GM19035 (cell line): ENCODE data around the gene L3MBTL1.

ENCODE experiments used
- ATAC-seq: cut with Tn5 transposase; IDR thresholded peaks from one replicate; pipeline ENCODE4 v1.9.1; 2021; ENCODE audit not compliant: unreplicated experiment

Gene L3MBTL1

DNA sequence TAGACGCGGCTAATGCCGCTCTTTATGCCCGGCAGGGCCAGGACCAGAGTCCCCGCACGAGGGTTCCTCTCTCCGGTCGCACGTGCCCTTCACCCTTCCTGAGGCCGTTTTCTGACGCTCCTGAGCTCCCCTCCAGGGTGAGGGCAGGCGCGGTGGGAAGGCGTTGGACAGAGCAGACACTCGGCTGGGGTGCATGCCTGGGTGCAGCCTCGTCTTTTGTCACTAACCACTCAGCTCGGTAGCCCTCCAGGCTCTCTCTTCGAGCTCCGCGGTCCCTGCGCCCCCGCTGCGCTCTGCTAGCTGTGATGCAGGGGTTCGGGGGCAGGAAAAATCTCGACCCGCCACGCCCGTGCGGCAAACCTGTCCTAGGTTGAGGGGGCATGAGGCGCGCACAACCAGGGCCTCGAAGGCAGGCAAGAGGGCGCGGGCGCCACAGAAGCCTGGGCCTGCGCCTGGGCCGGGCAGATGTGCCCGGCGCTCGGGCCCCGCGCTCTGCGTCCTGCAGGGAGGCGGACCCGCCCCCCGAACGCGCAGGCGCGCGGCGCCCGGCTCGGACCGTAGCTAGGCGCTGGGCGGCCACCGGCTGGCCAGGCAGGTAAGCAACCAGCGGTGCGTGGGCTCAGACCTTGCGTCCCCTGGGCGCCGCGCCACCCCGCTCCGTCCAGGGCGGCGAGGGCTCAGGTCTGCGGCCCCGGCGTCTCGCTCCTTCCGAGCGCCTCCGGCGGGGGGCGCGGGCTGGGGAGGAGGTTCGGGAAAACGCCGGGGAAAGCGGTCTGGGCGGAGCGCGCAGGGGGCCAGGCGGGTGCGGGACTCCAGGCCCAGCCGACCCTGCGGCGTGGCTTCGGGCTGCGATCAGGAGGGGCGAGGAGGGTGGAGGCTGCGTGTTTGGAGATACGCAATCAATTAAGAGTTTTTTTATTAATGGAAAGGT is at the start of gene L3MBTL1:
Gene L3MBTL1, plus strand, starts transcription at position 548 of the 931 bp plus-strand sequence. CDS start 5,807 bp downstream, outside the sequence.
- no peak for ATAC-seq

GRCh38 chr20:43458422-43458924 is 49.0 kb upstream of the L3MBTL1 start:
- ATAC-seq = no peak

DNA sequence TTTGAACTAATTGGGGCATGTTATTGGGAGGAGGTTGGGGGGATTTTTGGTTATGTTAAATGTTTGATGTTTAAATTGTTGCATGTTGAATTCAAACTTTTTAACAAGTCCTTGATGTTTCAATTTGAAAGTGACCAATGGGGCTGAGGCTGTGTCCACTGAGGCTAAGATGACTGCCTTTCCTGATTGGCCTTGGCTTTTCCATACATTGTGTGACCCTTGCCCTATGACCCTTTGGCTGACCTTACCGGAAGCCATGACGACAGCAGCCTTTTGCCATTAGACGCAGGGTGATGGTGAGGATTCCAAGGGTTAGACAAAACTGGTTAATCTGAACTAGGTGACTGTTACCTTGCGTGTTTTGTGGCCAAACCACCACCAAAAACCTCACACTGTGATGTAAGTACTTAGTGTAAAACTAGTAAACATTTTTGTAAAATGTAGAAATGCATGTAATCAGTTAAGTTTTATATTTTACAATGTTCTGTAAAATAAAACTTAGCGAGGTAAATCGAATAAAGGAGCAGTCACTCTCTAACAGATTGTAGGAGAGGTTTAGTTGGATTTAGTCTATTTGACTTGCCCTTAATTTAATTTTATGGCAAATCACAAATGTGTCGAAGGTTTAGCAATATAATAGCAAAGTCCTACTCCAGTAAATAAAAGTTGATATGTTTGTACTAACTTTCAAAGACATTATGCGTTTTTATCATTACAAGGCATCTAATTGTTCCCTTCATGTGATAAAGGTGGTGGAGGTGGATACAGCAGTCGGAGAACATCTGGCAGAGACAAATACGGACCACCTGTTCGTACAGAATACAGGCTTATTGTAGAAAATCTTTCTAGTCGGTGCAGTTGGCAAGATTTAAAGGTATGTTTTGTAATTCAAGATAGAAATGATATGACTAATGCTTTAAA is 48.2 kb upstream of the L3MBTL1 start:
- ATAC-seq = no peak

GRCh38 chr20:43460172-43460829 is 47.2 kb upstream of the L3MBTL1 start:
- no peak for ATAC-seq

DNA sequence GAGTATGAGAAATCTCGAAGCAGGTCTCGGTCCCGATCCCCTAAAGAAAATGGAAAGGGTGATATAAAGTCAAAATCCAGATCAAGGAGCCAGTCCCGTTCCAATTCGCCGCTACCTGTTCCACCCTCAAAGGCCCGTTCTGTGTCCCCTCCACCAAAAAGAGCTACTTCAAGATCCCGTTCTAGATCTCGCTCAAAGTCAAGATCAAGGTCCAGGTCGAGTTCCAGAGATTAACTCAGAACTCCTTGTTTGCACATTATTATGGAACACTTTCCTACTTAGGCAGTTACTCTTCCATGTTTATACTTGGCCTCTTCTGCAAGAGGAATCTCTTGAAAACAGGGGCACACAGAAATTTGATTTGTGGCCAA is 46.7 kb upstream of the L3MBTL1 start:
- no peak for ATAC-seq

DNA sequence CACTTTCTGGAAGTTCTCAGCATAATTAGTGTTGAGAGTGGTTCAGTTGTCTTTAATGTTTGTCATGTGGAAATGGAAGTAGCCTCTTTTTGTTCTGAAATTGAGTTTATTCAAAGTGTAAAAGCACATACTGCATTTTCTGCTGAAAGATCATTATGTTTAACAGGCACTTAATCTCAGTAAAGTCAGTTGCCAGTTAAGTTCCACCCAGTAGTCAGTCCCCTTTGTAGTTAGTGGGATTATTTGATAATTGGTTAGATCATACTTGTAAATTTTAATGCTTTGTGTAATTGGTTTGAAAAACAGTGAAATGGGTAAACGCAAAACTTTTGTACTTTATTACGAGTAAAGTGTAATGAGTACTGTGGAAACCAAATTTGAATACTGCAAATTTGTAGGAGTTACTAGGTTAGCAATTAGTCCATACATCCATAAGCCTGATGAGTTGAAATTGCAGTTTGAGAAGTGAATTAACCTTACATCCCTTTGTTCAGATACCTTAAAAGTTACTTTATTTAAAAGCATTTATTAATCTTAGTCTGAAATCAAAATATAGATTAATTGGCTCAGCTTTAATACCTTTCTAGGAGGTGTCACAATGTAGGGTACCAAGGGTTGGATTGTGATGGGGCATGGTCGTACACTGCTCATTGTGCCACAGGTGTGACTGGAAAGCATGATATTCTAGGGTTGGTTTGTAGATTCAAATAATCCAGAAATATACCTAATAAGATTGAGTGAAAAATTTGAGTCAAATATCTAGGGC is 45.4 kb upstream of the L3MBTL1 start:
- ATAC-seq = no peak

- ATAC-seq = no peak
Observed at GRCh38 chr20:43462660-43463526, 44.6 kb upstream of the L3MBTL1 start.

- no peak for ATAC-seq
Observed at GRCh38 chr20:43463527-43464218, 43.8 kb upstream of the L3MBTL1 start.

DNA sequence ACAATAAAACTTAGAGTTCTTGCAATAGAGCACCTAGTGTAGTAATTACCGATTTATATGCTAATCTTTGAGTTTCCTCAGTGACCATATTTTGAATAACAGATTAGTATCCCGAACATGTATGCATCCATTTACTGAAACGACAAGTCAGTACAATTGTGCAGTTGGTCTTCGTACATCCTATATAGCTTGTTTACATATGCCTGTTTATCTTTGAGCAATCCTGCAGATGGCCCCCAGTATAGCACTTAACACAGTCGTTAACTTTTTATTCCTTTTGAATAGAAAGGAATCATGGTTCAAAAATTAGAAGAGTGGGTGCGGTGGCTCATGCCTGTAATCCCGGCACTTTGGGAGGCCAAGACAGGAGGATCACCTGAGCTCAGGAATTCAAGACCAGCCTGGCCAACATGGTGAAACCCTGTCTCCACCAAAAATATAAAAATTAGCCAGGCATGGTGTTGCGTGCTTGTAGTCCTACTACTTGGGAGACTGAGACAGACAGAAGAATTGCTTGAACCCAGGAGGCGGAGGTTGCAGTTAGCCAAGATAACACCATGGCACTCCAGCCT is 43.2 kb upstream of the L3MBTL1 start:
- ATAC-seq = no peak

DNA sequence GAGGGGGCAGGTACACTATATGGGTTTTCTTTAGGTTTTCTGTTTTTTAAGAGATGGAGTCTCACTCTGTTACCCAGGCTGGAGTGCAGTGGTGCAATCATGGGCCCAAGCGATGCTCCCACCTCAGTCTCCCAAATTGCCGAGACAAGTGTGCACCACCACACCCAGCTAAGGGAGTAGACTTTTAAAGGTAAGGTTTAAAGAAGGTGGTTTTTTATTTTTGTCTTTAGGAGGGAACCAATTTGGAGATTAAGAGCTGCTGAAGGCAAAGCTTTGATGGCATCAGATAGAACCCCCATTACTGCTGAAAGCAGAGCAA is 41.9 kb upstream of the L3MBTL1 start:
- no peak for ATAC-seq

- ATAC-seq = no peak
Observed at GRCh38 chr20:43467589-43467988, 39.9 kb upstream of the L3MBTL1 start.

DNA sequence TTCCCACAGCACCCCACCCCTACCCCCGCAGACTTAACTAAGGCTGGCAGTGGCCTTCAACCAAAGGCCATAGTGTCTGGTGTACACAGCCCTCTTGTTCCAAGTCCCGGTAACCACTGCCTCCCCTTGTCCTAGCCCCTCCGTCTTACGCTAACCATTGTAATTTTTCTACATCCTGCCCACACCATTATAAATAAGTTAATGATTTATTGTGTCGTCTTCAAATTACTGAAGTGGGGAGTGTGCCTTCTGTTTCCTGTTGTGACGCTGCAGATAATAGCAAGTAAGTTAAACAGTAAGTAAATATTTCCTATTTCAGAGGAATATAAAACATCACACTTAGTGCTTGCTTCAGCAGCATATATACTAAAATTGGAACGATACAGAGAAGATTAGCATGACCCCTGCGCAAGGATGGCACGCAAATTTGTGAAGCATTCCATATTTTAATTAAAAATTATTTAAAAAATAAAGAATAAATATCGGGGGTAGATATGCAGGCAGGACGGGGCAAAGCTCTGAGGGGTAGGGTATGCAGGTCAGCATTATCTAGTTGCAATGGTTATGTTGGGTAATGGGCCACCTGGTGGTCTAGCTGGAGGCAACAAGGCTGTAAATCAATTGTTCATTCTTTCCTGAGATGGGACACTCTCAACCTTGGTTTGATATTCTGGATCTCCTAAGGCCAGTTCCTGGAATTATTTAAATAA is 34.7 kb upstream of the L3MBTL1 start:
- no peak for ATAC-seq

- no peak for ATAC-seq
Observed at GRCh38 chr20:43473381-43473704, 34.2 kb upstream of the L3MBTL1 start.

- ATAC-seq = no peak
Observed at GRCh38 chr20:43477193-43477592, 30.3 kb upstream of the L3MBTL1 start.

GRCh38 chr20:43477619-43478018 is 29.9 kb upstream of the L3MBTL1 start:
- no peak for ATAC-seq

DNA sequence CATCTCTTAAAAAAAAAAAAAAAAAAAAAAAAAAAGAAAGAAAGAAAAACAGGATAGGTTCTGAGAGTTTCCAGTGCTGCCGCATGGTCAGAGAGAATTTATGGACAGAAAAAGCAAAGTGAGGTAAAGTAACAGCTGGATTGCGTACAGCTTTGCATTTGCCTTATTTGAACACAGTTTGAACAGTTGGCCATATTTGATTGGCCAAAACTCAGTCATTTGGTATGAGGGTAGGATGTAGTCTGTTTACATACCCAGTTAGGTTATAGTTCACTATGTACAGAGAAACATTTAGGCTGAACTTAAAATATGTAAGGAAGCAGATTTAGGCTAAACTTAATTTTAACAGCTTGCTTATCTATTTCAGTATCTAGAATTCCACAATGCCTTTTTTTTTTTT is 17.5 kb upstream of the L3MBTL1 start:
- no peak for ATAC-seq

DNA sequence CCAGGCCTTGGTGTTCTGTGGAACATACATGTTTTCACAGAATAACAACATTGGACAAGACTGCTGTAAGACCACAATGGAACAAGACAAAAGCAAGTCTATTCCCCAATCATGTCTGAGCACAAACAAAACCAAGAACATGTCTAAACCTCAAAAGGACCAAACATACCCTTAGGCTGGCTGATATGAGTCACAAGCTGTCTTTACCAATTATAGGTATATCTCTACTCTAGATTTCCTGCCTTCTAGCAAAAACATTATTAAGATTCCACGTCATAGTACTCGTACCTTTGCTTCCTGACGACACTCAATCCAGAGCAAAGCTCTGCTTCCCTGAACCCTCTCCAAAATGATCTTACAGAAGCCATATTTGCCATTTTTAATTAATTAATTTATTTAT is 15.4 kb upstream of the L3MBTL1 start:
- peak; percentile 86 for ATAC-seq

DNA sequence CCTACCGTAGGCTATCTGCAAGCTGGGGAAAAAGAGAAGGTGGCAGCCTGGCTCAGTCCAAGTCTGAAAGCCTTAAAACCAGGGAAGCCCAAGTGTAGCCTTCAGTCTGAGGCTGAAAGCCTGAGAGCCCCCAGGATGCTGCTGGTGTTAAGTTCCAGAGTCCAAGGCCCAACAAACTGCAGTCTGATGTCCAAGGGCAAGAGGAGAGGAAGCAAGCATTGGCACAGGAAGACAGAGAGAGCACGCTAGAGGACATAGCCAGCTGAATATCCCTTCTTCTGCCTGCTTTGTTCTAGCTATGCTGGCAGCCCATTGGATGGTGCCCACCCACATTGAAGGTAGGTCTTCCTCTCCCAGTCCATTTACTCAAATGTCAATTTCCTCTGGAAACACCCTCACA is 12.1 kb upstream of the L3MBTL1 start:
- ATAC-seq = no peak
